Measurements from ENCODE around the gene MEFV. TPM values are rescaled to one million over a fixed set of nuclear protein-coding genes. Genes with fewer than 3 reads are reported as not detected.

Gene MEFV
- total and polyA plus RNA-seq, 2 of the 13 experiments (the other 11 are each of a cell fraction or from before 2014, with no cell fraction given): 0.22 TPM; not detected in 1

DNA sequence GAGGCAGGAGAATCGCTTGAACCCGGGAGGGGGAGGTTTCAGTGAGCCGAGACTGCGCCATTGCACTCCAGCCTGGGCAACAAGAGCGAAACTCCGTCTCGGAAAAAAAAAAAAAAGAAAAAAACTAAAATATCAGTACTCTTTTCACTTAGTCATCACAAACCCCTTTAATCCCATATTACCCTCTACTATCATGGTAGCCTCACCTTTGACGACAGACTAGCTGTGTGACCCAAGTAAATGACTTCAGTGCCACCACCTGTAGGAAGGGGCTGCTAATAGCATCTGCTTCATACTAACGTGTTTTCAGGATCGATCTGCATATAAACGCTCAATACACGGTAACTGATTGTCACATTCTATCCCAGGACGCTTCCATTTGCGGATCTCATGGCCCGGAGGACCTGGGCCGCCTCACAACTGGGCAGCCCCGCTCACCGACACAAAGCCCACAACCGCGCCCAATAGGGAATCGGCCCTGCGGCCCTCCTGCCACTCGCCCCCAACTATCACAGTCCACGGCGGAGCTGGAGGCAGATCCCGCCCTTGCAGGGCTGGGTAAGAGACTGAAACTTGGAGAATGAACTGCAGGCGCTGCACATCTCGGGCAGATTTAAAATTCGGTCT lies 25.8 kb upstream of the MEFV start (continued):
- TF ChIP-seq, protein P1, sequence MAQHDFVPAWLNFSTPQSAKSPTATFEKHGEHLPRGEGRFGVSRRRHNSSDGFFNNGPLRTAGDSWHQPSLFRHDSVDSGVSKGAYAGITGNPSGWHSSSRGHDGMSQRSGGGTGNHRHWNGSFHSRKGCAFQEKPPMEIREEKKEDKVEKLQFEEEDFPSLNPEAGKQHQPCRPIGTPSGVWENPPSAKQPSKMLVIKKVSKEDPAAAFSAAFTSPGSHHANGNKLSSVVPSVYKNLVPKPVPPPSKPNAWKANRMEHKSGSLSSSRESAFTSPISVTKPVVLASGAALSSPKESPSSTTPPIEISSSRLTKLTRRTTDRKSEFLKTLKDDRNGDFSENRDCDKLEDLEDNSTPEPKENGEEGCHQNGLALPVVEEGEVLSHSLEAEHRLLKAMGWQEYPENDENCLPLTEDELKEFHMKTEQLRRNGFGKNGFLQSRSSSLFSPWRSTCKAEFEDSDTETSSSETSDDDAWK (CRISPR knock-in tag; IDR thresholded peaks at IDR 0.05): no peak
- TF ChIP-seq, protein P2, sequence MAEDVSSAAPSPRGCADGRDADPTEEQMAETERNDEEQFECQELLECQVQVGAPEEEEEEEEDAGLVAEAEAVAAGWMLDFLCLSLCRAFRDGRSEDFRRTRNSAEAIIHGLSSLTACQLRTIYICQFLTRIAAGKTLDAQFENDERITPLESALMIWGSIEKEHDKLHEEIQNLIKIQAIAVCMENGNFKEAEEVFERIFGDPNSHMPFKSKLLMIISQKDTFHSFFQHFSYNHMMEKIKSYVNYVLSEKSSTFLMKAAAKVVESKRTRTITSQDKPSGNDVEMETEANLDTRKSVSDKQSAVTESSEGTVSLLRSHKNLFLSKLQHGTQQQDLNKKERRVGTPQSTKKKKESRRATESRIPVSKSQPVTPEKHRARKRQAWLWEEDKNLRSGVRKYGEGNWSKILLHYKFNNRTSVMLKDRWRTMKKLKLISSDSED (CRISPR knock-in tag; IDR thresholded peaks at IDR 0.05): no peak
- TF ChIP-seq ZFP90 (CRISPR knock-in tag; IDR thresholded peaks at IDR 0.05; ENCODE audit: borderline replicate concordance) (no peak), ZNF703 (CRISPR knock-in tag; IDR thresholded peaks at IDR 0.05; ENCODE audit: borderline replicate concordance) (no peak), KMT2A (CRISPR knock-in tag; IDR thresholded peaks at IDR 0.05) (no peak), ZNF276 (CRISPR knock-in tag; IDR thresholded peaks at IDR 0.05; ENCODE audit: low read depth) (no peak), ZBTB26 (CRISPR knock-in tag; IDR thresholded peaks at IDR 0.05; ENCODE audit: borderline replicate concordance) (no peak), THAP7 (CRISPR knock-in tag; IDR thresholded peaks at IDR 0.05) (no peak), SRY (CRISPR knock-in tag; IDR thresholded peaks at IDR 0.05) (no peak; the same call in 1 of the 2 replicates), ZNF577 (CRISPR knock-in tag; IDR thresholded peaks at IDR 0.05; ENCODE audit: borderline replicate concordance, low read depth) (no peak), ELF4 (CRISPR knock-in tag; IDR thresholded peaks at IDR 0.05; ENCODE audit: borderline replicate concordance) (no peak), ZNF275 (CRISPR knock-in tag; IDR thresholded peaks at IDR 0.05; ENCODE audit: borderline replicate concordance) (0 out of 2 replicates have a peak, but pooled peaks have one; percentile 32), CEBPB (IDR thresholded peaks at IDR 0.05; ENCODE audit: borderline replicate concordance, low read depth, low read length) (no peak), ZNF414 (CRISPR knock-in tag; IDR thresholded peaks at IDR 0.05) (0 out of 2 replicates have a peak, but pooled peaks have one; percentile 15), LCORL (IDR thresholded peaks at IDR 0.05) (no peak), LCORL (CRISPR knock-in tag; IDR thresholded peaks at IDR 0.05) (no peak)
- TF ChIP-seq, protein P3, sequence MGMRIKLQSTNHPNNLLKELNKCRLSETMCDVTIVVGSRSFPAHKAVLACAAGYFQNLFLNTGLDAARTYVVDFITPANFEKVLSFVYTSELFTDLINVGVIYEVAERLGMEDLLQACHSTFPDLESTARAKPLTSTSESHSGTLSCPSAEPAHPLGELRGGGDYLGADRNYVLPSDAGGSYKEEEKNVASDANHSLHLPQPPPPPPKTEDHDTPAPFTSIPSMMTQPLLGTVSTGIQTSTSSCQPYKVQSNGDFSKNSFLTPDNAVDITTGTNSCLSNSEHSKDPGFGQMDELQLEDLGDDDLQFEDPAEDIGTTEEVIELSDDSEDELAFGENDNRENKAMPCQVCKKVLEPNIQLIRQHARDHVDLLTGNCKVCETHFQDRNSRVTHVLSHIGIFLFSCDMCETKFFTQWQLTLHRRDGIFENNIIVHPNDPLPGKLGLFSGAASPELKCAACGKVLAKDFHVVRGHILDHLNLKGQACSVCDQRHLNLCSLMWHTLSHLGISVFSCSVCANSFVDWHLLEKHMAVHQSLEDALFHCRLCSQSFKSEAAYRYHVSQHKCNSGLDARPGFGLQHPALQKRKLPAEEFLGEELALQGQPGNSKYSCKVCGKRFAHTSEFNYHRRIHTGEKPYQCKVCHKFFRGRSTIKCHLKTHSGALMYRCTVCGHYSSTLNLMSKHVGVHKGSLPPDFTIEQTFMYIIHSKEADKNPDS (CRISPR knock-in tag; IDR thresholded peaks at IDR 0.05): no peak; the same call in 1 of the 2 replicates
